Measurements from ENCODE around the gene EPS8L3. TPM values are rescaled to one million over a fixed set of nuclear protein-coding genes. Genes with fewer than 3 reads are reported as not detected.
A peak's percentile ranks its signal among the peaks of the same experiment; 100 is the strongest.

The EPS8L3 gene
- total and polyA plus RNA-seq, 7 donors = 1.1 to 212 (median 81.7) TPM; not detected in 2

- WGBS, 2 donors = 58 to 73% methylated on average over 13 of the region's 13 CpGs
- intact Hi-C loops (cut with DNase I) = no loop called here
- DNase-seq = no peak
- no peak overlapping the region for H3K27ac ChIP-seq
- H3K27me3 ChIP-seq = no peaks in the 10 kb centered on the region
- no peak overlapping the region for H3K4me3 ChIP-seq
- H3K4me1 ChIP-seq = peaks cover 0 to 16% (median 6%) of the 10 kb centered on the region in 4 donors
- H3K36me3 ChIP-seq = no peaks in the 10 kb centered on the region
- no peaks in the 10 kb centered on the region for H3K9me3 ChIP-seq
- no peak for TF ChIP-seq EP300 (IDR thresholded peaks at IDR 0.05)
- TF ChIP-seq POLR2A (IDR thresholded peaks at IDR 0.05) = peak in 1 of 2 donors; percentile 23
Observed at GRCh38 chr1:109765896-109766615, 2.3 kb upstream of the EPS8L3 start.

- Histone ChIP-seq H3K27me3 (no peaks in the 10 kb centered on the region), H3K4me3 (no peak overlapping the region), H3K36me3 (no peaks in the 10 kb centered on the region), H3K27ac (no peak overlapping the region), H3K4me1 (peaks cover 0 to 22% (median 12%) of the 10 kb centered on the region in 4 donors), H3K9me3 (no peaks in the 10 kb centered on the region)
- intact Hi-C loops (cut with DNase I) = no loop called here
- no peak for TF ChIP-seq EP300 (IDR thresholded peaks at IDR 0.05)
- TF ChIP-seq POLR2A (IDR thresholded peaks at IDR 0.05) = no peak
- TF ChIP-seq, protein P1, sequence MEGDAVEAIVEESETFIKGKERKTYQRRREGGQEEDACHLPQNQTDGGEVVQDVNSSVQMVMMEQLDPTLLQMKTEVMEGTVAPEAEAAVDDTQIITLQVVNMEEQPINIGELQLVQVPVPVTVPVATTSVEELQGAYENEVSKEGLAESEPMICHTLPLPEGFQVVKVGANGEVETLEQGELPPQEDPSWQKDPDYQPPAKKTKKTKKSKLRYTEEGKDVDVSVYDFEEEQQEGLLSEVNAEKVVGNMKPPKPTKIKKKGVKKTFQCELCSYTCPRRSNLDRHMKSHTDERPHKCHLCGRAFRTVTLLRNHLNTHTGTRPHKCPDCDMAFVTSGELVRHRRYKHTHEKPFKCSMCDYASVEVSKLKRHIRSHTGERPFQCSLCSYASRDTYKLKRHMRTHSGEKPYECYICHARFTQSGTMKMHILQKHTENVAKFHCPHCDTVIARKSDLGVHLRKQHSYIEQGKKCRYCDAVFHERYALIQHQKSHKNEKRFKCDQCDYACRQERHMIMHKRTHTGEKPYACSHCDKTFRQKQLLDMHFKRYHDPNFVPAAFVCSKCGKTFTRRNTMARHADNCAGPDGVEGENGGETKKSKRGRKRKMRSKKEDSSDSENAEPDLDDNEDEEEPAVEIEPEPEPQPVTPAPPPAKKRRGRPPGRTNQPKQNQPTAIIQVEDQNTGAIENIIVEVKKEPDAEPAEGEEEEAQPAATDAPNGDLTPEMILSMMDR (IDR thresholded peaks at IDR 0.05) = no peak
- no peak for TF ChIP-seq POLR2AphosphoS5 (IDR thresholded peaks at IDR 0.05)
- no peak for DNase-seq
- 75 to 89% methylated on average over 4 of the region's 4 CpGs for WGBS, 2 donors
Observed at GRCh38 chr1:109765483-109765815, 1.7 kb upstream of the EPS8L3 start.

DNA sequence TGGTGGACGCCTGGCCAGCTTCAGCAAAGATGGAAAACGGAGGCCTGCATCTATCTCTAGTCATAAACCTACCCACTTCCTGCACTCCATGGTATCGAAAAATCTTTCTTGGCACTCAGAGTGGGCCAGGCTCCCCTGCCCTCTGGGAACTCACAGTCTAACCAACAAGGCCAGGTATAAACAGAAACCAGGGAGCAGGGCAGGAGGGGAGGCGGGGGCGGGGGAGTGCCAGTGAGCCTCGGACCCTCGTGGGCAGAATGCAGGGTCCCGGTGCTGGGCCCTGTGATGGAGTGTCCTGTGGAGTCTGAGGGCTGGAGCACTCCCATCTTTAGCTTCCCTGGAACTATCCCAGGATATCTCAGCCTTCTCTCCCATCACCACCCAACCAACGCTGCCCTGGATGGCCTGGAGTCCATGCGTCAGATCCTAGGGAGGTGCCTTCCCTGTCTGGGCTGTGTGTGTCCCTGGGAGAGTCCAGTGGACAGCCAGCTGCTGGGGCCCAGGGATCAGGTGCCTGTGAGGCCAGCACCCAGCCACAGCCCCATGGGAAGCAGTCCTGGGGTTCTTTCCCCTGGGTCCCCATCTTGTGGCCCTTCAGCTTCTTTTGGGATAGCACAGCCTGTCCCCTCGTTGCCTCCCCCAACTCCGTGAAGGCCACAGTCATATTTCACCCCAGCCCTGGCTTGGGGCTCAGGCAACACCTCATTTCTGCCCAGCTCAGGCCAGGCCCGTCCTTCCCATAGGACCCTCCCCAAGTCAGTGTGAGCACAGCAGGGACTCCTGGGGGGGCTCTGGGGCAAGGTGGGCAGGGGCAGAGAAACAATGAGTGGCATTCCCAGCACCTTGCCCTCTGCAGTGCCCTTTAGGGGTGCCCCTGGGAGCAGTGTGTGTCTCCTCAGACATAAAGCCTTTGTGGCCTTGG is 1.1 kb upstream of the EPS8L3 start:
- intact Hi-C loops (cut with DNase I) = no loop called here
- DNase-seq = peak; percentile 48
- no peak overlapping the region for H3K27ac ChIP-seq
- no peaks in the 10 kb centered on the region for H3K36me3 ChIP-seq
- no peaks in the 10 kb centered on the region for H3K9me3 ChIP-seq
- TF ChIP-seq POLR2AphosphoS5 (IDR thresholded peaks at IDR 0.05) (no peak), EP300 (IDR thresholded peaks at IDR 0.05) (no peak), POLR2A (IDR thresholded peaks at IDR 0.05) (no peak)
- TF ChIP-seq, protein P1 (IDR thresholded peaks at IDR 0.05) = no peak
- H3K27me3 ChIP-seq = no peaks in the 10 kb centered on the region
- peaks cover 0 to 23% (median 12%) of the 10 kb centered on the region in 4 donors for H3K4me1 ChIP-seq
- 83 to 88% methylated on average over 13 of the region's 13 CpGs for WGBS, 2 donors
- H3K4me3 ChIP-seq = no peak overlapping the region

DNA sequence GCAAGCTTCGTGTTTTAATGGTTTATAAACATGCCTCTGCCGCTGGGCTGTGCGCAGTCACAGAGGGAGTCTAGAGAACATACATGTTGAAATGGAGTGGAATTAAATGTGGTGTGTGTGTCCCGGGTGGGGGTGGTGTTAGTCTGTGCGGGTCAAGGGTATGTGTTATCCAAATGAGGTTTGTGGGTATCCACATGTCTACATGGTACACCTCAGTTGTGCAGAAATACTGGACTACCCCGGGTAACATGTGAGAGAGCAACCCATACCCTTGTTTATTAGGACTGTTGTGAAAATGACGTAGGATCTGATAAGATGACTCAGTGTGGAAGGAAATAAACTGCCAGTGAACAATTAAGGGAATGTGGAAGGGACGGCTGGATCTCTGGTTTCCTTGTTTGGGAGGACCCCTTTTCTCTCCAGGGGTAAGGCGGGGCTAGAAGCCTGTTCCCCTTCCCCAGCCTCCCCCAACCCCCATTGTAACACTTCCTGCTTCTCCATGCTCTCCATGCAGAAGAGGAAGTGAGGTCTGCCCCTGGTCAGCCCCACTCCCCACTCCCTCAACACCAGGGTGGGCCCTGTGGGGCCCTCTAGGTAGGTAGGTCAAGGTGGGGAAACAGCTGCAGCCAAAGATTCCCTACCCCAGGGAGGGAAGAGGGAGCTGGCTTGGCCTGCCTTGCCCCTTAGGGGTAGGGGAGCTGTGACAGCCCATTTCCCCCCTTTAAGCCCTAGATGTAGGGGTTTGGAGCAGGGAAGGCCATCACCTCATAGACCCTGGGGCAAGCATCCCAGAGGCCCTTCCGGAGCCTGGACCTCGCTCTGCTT is 690 bp downstream of the EPS8L3 start:
- Histone ChIP-seq H3K27ac (peak overlapping the region in 1 of 4 donors; percentile 35), H3K27me3 (no peaks in the 10 kb centered on the region), H3K4me1 (peaks cover 0 to 23% (median 12%) of the 10 kb centered on the region in 4 donors), H3K9me3 (no peaks in the 10 kb centered on the region), H3K4me3 (peak overlapping the region in 1 of 4 donors; percentile 24), H3K36me3 (no peaks in the 10 kb centered on the region)
- TF ChIP-seq POLR2AphosphoS5 (IDR thresholded peaks at IDR 0.05) (no peak), POLR2A (IDR thresholded peaks at IDR 0.05) (peak in 1 of 2 donors; percentile 42)
- intact Hi-C loops (cut with DNase I) = no loop called here
- 12 to 60% methylated on average over 11 of the region's 11 CpGs for WGBS, 2 donors
- peak; percentile 54 for DNase-seq

DNA sequence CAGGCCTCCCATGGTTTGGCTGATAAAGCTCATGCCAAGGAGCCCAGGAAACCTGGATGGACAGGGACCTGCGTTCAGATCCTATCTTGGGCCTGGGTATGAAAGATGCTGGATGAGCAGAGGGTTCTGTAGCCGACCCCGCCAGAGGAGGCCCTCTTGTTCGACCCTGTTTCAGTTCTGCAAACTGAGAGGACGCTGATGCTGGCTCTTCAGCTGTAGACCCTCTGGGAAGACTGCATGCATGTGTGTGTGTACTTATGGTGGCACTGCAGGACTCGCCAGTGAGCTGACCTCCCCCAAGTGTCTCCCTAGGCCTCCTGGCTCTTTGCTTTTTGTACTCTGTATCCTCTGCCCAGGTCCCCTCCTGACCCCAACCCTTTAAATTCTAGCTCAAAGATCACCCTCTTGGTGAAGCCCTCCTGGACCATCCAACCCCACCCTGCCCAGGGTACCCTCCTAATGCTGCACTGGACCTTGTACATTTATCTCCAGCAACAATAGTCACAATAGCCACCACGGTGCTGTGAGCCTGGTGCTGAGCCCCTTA is 1.6 kb downstream of the EPS8L3 start:
- WGBS, 2 donors = 47 to 79% methylated on average over 7 of the region's 7 CpGs
- H3K27ac ChIP-seq = no peak overlapping the region
- H3K36me3 ChIP-seq = no peaks in the 10 kb centered on the region
- H3K4me3 ChIP-seq = no peak overlapping the region
- intact Hi-C loops (cut with DNase I) = no loop called here
- H3K9me3 ChIP-seq = no peaks in the 10 kb centered on the region
- TF ChIP-seq, protein P1 (IDR thresholded peaks at IDR 0.05) = no peak
- TF ChIP-seq POLR2A (IDR thresholded peaks at IDR 0.05) = no peak
- TF ChIP-seq POLR2AphosphoS5 (IDR thresholded peaks at IDR 0.05) = no peak
- TF ChIP-seq EP300 (IDR thresholded peaks at IDR 0.05) = no peak
- H3K4me1 ChIP-seq = peaks cover 0 to 23% (median 12%) of the 10 kb centered on the region in 4 donors
- DNase-seq = no peak
- H3K27me3 ChIP-seq = no peaks in the 10 kb centered on the region

All from sigmoid colon (tissue), 7 donors.